HG02981 (cell line): ENCODE data around the gene ARRB1.
A peak's percentile ranks its signal among the peaks of the same experiment; 100 is the strongest.
"Not testable (repeated sequence)": the region's sequence is repeated elsewhere in the genome, so short reads cannot be mapped to it uniquely, and the experiment has no call there.

Source experiments
- ATAC-seq: cut with Tn5 transposase; IDR thresholded peaks from one replicate; pipeline ENCODE4 v1.9.1; 2021; ENCODE audit warnings: mild to moderate bottlenecking, moderate library complexity; ENCODE audit not compliant: unreplicated experiment

ARRB1 gene

GRCh38 chr11:75344761-75345454 is 6.6 kb downstream of the ARRB1 start:
- no peak for ATAC-seq

DNA sequence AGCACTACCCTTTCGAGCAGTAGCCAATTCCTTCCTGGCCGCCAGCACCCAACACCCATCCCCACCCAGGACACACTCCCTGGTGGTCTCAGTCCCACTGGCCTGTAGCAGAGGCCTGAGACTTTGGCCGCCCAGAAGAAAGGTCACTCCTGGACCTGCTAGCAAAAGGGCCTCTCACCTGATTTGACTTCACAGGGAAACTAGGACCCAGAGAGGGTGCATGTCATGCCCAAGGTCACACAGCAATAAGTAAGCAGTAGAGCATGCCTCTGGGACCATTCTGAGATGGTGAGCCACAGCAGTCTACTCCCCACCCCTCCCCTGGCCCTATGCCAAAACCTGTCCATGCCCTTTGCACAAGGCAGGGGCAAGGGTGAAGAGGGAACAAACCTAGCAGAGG is 7.3 kb downstream of the ARRB1 start:
- no peak for ATAC-seq

DNA sequence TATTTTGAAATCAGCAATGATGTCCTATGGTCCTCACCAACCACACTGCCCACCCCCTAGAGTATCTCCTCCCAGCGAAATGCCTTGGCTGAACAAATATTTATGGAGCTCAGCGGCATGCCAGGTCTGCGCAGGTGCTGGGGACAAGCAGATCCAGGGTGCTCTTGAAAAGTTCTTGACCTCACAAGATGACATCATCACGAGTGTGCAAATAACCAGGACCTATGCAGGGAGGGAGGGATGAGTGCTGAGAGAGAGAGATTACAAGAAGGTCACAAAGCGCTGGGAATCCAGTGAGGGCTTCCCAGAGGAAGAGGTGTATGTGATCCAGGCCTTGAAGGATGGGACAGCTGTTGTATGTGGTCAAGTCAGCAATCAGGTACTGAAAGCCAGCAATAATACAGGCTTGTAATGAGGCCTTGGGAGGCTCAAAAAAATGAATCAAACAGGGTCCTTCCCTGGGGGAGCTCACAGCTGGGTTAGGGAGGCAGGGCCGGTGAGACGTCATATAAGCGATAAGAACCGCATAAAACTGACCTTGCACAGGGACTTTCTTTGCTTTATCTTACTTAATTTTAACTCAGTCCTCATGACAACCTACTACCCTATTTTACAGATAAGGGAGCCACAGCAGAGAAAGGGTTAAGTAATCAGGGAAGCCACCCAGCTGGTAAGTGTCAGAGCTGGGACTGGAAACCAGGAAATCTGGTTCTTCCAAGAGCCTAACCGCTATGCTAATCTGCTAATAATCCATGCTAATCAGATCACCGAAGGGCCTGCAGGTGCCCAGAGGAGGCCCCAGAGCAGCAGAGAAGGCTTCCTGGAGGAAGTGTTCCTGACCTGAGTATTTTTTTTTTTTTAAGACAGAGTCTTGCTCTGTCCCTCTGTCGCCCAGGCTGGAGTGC is 8.2 kb downstream of the ARRB1 start:
- no peak for ATAC-seq

- no peak for ATAC-seq
These were observed 9.1 kb downstream of the ARRB1 start for GRCh38 chr11:75342231-75342918.

GRCh38 chr11:75341612-75342011 is 9.8 kb downstream of the ARRB1 start:
- no peak for ATAC-seq

GRCh38 chr11:75339685-75340409 is 11.6 kb downstream of the ARRB1 start:
- ATAC-seq: no peak

DNA sequence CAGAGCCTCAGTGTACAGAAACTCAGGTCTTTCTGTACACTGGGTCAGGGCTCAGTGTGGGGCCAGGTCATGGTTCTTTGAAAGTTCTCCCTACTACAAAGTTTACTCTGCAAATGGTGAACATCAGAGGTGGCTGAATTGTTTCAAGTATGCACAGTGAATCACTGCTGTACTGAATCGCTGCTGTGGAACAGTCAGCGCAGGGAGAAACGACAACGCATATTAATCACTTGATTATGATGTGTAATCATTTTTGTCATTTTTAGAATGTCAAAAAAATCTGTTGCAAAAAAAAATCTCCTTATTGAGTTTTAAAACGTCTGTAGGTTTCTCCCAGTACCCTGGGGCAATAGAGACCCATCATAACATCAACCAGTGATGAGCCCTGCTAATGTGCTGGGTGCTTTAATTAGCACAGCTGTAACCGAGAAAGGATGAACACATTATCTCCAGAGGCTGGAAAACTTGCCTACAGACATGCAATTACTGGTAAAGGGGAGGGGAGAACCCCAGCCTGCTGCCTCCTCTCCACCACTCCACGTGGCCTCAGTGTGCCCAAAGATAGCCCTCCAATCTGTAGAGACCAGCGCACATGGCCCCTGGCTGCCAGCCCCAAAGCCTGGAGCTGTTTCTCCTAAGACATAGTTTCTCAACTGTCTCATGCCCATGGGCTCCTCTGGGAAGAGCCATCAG is 12.8 kb downstream of the ARRB1 start:
- no peak for ATAC-seq

DNA sequence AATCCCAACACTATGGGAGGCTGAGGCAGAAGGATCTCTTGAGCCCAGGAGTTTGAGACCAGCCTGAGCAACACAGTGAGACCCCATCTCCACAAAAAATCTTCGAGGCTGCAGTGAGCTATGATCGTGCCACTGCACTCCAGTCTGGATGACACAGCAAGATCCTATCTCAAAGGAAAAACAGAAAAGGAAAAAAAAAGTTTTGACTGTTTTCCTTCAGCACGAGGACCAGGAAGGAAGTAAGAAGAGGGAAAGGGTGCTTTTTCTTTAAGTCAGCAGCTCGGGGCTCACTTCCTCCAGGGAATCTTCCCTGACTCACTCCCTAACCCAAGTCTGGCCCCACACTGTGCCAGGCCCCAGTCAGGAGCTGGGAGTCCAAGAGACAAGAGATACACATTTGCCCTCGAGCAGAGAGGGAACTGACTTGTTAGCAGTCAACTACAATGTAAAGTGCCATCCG is 14.2 kb downstream of the ARRB1 start:
- ATAC-seq: no peak

- no peak for ATAC-seq
These were observed 16.5 kb downstream of the ARRB1 start for GRCh38 chr11:75334976-75335375.

GRCh38 chr11:75334402-75334891 is 17.0 kb downstream of the ARRB1 start:
- ATAC-seq: no peak

- no peak for ATAC-seq
These were observed 17.7 kb downstream of the ARRB1 start for GRCh38 chr11:75333807-75334140.

DNA sequence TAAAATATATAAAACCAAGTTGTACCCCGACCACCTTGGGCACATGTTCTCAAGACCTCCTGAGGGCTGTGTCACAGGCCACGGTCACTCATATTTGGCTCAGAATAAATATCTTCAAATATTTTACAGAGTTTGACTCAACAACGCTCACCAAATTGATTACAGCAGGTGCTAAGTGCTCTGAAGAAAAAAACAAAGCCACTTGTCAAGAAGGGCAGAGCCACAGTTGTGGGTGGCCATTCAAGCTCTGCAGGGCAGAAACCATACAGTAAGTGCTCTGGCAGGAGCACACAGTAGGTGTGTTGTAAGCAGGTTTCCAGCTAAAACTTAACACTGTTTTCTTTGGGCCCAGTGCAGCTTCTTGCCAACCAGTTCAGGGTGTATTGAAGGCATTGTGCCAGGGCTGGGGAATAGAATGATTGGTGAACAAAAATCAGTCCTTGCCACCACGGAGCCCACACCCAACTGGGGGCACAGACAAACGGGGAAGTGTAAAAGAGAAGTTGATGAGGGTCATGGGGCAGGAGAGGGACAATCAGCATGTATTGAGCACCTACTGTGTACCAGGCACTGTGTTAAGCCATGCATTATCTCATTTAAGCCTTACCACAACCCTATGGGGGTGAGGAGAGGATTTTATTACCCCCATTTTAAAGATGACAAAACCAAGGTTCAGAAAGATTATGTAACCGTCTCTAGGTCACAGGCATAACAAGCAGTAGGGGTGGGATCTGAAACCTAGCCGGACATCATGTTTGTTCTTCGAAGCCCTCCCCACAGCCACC is 18.2 kb downstream of the ARRB1 start:
- no peak for ATAC-seq

GRCh38 chr11:75331761-75332160 is 19.7 kb downstream of the ARRB1 start:
- not testable (repeated sequence) for ATAC-seq

DNA sequence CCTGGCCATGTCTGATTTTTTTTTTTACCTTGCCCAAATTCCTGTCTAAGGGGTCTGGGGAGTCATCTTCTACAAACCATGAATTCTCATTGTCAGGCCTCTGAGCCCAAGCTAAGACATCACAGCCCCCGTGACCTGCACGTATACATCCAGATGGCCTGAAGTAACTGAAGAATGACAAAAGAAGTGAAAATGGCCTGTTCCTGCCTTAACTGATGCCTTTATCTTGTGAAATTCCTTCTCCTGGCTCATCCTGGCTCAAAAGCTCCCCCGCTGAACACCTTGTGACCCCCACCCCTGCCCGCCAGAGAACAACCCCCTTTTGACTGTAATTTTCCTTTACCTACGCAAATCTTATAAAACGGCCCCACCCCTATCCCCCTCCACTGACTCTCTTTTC is 20.2 kb downstream of the ARRB1 start:
- ATAC-seq: not testable (repeated sequence)

DNA sequence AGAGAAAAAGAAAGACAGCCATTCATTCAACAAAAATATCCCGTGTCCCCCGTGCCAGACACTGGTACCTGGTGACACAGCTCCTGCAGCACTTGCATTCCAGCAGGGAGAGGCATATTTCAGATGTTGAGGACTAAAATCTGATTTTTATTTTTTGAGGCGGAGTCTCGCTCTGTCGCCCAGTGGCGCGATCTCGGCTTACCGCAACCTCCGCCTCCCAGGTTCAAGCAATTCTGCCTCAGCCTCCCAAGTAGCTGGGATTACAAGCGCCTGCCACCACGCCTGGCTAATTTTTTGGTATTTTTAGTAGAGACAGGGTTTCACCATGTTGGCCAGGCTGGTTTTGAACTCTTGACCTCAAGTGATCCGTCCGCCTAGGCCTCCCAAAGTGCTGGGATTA is 20.6 kb downstream of the ARRB1 start:
- not testable (repeated sequence) for ATAC-seq

DNA sequence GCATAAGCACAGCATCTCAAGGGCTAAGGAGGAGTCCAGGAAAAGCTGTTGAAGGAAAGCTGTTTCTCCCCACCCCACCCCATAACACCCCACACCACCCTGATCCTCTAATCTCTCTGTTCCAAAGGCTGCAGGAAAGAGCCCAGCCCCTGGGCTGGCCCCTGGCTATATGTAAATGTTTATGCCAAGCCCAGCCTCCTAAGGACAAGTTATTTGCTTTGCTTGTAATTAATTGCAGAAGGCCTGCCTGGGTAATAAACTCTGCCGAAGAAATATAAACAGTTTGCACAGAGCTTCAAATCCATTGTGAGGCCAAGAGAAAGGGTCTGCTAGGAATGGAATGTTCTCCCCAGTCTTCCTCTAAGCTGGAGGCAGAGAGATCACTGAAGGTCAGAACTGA is 21.2 kb downstream of the ARRB1 start:
- ATAC-seq: no peak

DNA sequence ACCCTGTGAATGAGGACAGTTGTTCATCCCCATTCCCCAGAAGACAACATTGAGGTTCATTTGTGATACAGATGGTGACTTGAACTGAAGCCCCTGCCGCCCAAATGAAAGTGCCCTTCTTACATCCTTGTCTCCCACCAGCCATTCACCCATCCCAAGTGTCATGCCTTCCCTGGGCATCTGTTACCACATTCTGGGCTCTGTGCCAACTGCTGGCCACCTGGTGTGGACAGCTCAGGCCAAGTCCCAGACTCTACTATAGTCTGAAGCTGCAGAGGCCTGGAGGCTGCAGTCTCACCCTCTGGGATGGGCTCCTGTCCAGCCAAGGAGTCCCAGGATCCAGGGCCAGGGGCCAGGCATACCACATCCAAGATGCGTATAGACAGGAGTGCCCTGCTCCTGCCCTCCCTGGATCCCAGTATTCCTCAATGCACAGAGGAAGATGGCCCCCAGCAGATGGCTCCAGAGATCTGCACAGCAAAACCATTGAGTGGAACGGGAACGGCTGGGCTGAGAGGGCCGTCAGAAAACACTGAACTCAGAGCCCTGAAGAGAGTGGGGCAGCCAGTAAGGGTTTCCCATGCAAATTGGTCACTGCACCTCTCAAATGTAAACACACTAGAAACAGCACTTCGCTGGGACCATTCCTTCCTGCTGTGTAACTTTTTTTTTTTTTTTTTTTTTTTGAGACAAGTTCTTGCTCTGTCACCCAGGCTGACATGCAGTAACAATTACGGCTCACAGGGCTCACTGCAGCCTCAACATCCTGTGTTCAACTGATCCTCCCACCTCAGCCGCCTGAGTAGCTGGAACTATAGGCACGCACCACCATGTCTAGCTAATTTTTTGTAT is 22.8 kb downstream of the ARRB1 start:
- ATAC-seq: peak; percentile 49

GRCh38 chr11:75326439-75326810 is 25.0 kb downstream of the ARRB1 start:
- ATAC-seq: no peak
